Heart right ventricle (tissue), 16 donors: ENCODE measurements around the gene AP2A1. TPM values are rescaled to one million over a fixed set of nuclear protein-coding genes. Genes with fewer than 3 reads are reported as not detected.

Experiments
- ATAC-seq, 8 donors: fragments of 200-7000 bp; cut with Tn5 transposase; one replicate each; pipeline ENCODE4 v1.9.1; 2020; ENCODE audit warnings: mild to moderate bottlenecking in 8 of 8, moderate library complexity in 8 of 8, moderate number of reproducible peaks in 1 of 8
- DNase-seq, 2 donors: peaks; one replicate each; pipeline ENCODE4 v3.0.0-alpha.2; 2020
- H3K27ac ChIP-seq, 10 donors: fragments of 200-600 bp; sonication (generic) in 2 of 10; one replicate each; pipeline versions ENCODE4 v1.5.0 to v1.8.0; 2020 to 2022; ENCODE audit warnings: mild to moderate bottlenecking in 3 of 10
- H3K27me3 ChIP-seq, 7 donors: fragments of 200-600 bp; one replicate each; pipeline ENCODE4 v1.8.0; 2021 to 2022; ENCODE audit warnings: mild to moderate bottlenecking in 2 of 7
- H3K36me3 ChIP-seq, 9 donors: fragments of 200-600 bp; sonication (generic) in 1 of 9; one replicate each; pipeline versions ENCODE4 v1.5.0 to v1.8.0; 2020 to 2022; ENCODE audit warnings: mild to moderate bottlenecking in 2 of 9
- H3K4me1 ChIP-seq, 9 donors: fragments of 200-600 bp; sonication (generic) in 1 of 9; one replicate each; pipeline versions ENCODE4 v1.5.0 to v1.8.0; 2020 to 2022; ENCODE audit warnings: mild to moderate bottlenecking in 4 of 9
- H3K4me3 ChIP-seq, 10 donors: fragments of 200-600 bp; sonication (generic) in 2 of 10; one replicate each; pipeline versions ENCODE4 v1.5.0 to v1.8.0; 2020 to 2022; ENCODE audit warnings: mild to moderate bottlenecking in 7 of 10, moderate library complexity in 2 of 10
- H3K9me3 ChIP-seq, 11 donors: fragments of 200-600 bp in 10 of 11; sonication (generic) in 2 of 11; one replicate each; pipeline versions ENCODE4 v1.5.0 to v1.8.0; 2013 to 2022; ENCODE audit warnings: mild to moderate bottlenecking in 2 of 11, control low read depth in 1 of 11, moderate library complexity in 1 of 11
- WGBS, 2 donors: extraction: QIAGEN DNeasy Blood & Tissue Kit; methylation state at CpG; one replicate each; pipeline ENCODE4 v1.1.7; 2013; ENCODE audit warnings: inconsistent platforms in 1 of 2; 5-methylcytosine and 5-hydroxymethylcytosine counted together
- intact Hi-C, 10 donors: fragments of 100-400 bp; cut with DNase I; formaldehyde crosslinking; loops; one replicate each; pipeline versions ENCODE4 v1.11.1 to v1.14.2; 2022
- polyA plus RNA-seq, 2 donors: library from polyadenylated mRNA; stranded (reverse); fragments of 200-250 nt; gene quantifications; one replicate each; pipeline ENCODE4 v1.2.3, GENCODE V29; 2013
- total RNA-seq, 10 donors: library from RNA; stranded (reverse); fragmentation: NEBNext Ultra II Directional in 3 of 10; extraction: Animal tissue kit (Norgen Biotek cat#: 25700) in 3 of 10; gene quantifications; one replicate each; pipeline versions ENCODE4 v1.2.1 to v1.2.4, GENCODE V29; 2021 to 2023
- TF ChIP-seq, protein P1 (sequence below), 9 donors: fragments of 200-600 bp; sonication (generic) in 2 of 9; IDR thresholded peaks; one replicate each; pipeline versions ENCODE4 v1.5.0 to v1.8.0; 2021 to 2022; ENCODE audit warnings: antibody characterized with exemption in 9 of 9, mild to moderate bottlenecking in 5 of 9, moderate library complexity in 1 of 9
- donor health status: Arrhythmogenic right ventricular cardiomyopathy.
- donor health status: ischemic (EF 13 %, LVEDD 7.1; RV severe dilation, severe dysfunction).
- donor health status: healthy with polysubstance abuse.
- donor health status: DM: no; HTN: yes; CAD: no.
- donor health status: DM: no; HTN: no; CAD: no.
- donor health status: ischemic (EF 25% LVEDD 6.9; RV normal size, moderate dysfunction).
- donor health status: ischemic (EF 25% LVEDD 5.7; RV mildly dilated, moderate dysfunction).
- donor health status: healthy.
- donor health status: DM: yes; HTN: yes; CAD: no.
- donor health status: Ischemic cardiomyopathy.
- donor health status: ischemic (EF 35%, LVEDD 5.7; RV mildly dilated, moderate dysfunction).
- donor health status: nonischemic (EF 11% LVEDD 7.7; RV severe dilation, severe dysfunction).
- donor health status: DM: yes; HTN: yes; CAD: no.
- donor health status: PGD.
- donor health status: ischemic (EF 29% LVEDD 5.4; RV normal size, mild dysfunction).
- donor health status: nonischemic (EF 23%, LVEDD 6.1; RV moderate dilation, normal function).

The AP2A1 gene
- total and polyA plus RNA-seq, 12 donors, result 36.1 to 108 (median 62.6) TPM

DNA sequence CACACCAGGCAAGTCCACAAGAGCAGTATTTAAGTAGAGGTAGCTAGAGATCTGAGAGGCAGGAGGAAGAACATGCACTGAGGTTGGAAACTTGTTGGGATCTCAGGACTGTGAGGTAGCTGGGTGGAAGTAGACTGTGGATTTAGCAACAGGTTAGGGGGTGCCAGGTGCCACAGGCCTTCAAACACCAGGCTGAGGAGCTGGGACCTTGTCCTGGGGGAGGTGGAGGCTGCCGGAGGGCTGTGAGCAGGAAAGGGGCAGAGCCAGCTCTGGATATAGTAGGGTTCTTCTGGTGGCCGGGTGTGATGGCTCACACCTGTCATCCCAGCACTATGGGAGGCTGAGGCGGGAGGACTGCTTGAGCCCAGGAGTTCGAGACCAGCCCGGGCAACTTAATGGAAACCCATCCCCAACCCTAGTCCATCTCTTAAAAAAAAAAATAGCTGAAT, 43.2 kb downstream of the AP2A1 start:
- H3K4me1 ChIP-seq, result peaks cover 8 to 43% (median 23%) of the 10 kb centered on the region in 9 donors
- intact Hi-C loops, result loop anchor here in 7 of 10 donors (5.0 to 10.0 kb wide), 3 partner anchors 42 to 125 kb away; partner anchors contain the start of genes AP2A1 (in 5 of the 7), PTOV1 (in 3 of the 7) and ADM5 (in 1 of the 7)
- 86 to 96% methylated on average over 5 of the region's 5 CpGs for WGBS, 2 donors

DNA sequence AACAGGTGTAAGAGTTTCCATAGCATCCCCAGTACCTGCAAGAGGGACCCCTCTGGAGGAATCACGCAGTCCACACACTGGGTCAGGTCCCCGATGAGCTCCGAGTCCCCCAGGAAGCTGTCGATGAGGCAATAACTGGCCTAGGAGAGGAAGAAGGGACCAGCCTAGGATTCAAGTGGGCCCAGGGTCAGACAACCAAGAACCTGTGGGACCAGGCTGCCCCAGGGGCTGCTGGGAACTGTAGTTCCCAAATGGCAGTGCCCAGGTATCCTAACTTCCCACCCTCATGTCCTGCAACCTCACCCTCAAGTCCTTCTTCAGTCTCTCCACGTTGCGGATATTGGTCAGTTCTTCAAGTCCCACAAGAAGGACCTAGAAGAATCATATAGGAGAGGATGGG, 44.5 kb downstream of the AP2A1 start:
- intact Hi-C loops, result loop anchor here in 4 of 10 donors (5.0 kb wide), 2 partner anchors 41 to 44 kb away; partner anchors contain the start of genes PTOV1 (in 3 of the 4) and AP2A1 (in 1 of the 4)
- TF ChIP-seq, protein P1, sequence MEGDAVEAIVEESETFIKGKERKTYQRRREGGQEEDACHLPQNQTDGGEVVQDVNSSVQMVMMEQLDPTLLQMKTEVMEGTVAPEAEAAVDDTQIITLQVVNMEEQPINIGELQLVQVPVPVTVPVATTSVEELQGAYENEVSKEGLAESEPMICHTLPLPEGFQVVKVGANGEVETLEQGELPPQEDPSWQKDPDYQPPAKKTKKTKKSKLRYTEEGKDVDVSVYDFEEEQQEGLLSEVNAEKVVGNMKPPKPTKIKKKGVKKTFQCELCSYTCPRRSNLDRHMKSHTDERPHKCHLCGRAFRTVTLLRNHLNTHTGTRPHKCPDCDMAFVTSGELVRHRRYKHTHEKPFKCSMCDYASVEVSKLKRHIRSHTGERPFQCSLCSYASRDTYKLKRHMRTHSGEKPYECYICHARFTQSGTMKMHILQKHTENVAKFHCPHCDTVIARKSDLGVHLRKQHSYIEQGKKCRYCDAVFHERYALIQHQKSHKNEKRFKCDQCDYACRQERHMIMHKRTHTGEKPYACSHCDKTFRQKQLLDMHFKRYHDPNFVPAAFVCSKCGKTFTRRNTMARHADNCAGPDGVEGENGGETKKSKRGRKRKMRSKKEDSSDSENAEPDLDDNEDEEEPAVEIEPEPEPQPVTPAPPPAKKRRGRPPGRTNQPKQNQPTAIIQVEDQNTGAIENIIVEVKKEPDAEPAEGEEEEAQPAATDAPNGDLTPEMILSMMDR (IDR thresholded peaks at IDR 0.05), result no peak
- WGBS, 2 donors, result 93 to 94% methylated on average over 6 of the region's 6 CpGs
- Histone ChIP-seq H3K36me3 (peaks cover 0 to 16% (median 2%) of the 10 kb centered on the region in 9 donors), H3K9me3 (no peaks in the 10 kb centered on the region), H3K27ac (no peak overlapping the region), H3K27me3 (no peaks in the 10 kb centered on the region), H3K4me1 (peaks cover 8 to 43% (median 23%) of the 10 kb centered on the region in 9 donors), H3K4me3 (no peak overlapping the region)
- DNase-seq (no peak), ATAC-seq (no peak)

More for the DNA sequence above, 43.2 kb downstream of the AP2A1 start:
- Histone ChIP-seq H3K9me3 (no peaks in the 10 kb centered on the region), H3K27ac (peak overlapping the region; percentile 72 to 89 (median 84)), H3K36me3 (peaks cover 0 to 29% (median 9%) of the 10 kb centered on the region in 9 donors), H3K4me3 (peak overlapping the region in 9 of 10 donors; percentile 59 to 87 (median 85)), H3K27me3 (no peaks in the 10 kb centered on the region)
- TF ChIP-seq, protein P1 (IDR thresholded peaks at IDR 0.05), result no peak
- ATAC-seq (no peak), DNase-seq (no peak)

DNA sequence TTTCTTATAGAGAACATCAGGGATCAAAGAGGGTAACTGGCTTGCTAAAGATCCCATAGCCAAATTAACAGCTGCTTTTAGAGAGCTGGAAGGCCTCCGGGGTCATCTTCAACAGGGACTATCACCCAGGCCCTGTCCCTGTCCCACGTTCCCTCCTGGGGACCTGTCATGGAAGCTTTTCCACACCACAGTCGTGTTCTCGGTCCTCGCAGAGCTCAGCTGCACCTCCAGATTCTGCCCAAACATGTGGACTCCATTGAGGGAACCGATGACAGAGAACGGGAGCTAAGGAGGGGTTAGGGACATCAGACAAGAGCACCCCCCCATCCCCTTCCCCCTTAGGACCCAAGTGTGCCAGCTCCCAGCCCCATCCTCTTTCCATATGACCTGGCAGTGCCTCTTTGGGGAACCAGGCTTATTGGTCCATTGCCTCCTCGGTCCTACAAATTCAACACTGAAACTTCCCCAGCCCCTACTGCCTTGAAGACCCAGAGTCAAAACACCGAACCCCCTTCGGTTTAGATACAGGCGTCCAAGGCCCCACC, 45.7 kb downstream of the AP2A1 start:
- H3K36me3 ChIP-seq, result peaks cover 0 to 5% (median 0%) of the 10 kb centered on the region in 9 donors
- 40 to 44% methylated on average over 11 of the region's 11 CpGs for WGBS, 2 donors
- peaks cover 8 to 49% (median 28%) of the 10 kb centered on the region in 9 donors for H3K4me1 ChIP-seq
- ATAC-seq (no peak), DNase-seq (no peak)
- peak overlapping the region; percentile 79 to 95 (median 88) for H3K27ac ChIP-seq
- H3K9me3 ChIP-seq, result no peaks in the 10 kb centered on the region
- H3K27me3 ChIP-seq, result no peaks in the 10 kb centered on the region
- H3K4me3 ChIP-seq, result peak overlapping the region; percentile 42 to 86 (median 64)
- TF ChIP-seq, protein P1 (IDR thresholded peaks at IDR 0.05), result no peak
- intact Hi-C loops, result loop anchor here in 4 of 10 donors (5.0 kb wide), 2 partner anchors 40 to 45 kb away; partner anchors contain the start of genes PTOV1 (in 3 of the 4) and AP2A1 (in 1 of the 4)

DNA sequence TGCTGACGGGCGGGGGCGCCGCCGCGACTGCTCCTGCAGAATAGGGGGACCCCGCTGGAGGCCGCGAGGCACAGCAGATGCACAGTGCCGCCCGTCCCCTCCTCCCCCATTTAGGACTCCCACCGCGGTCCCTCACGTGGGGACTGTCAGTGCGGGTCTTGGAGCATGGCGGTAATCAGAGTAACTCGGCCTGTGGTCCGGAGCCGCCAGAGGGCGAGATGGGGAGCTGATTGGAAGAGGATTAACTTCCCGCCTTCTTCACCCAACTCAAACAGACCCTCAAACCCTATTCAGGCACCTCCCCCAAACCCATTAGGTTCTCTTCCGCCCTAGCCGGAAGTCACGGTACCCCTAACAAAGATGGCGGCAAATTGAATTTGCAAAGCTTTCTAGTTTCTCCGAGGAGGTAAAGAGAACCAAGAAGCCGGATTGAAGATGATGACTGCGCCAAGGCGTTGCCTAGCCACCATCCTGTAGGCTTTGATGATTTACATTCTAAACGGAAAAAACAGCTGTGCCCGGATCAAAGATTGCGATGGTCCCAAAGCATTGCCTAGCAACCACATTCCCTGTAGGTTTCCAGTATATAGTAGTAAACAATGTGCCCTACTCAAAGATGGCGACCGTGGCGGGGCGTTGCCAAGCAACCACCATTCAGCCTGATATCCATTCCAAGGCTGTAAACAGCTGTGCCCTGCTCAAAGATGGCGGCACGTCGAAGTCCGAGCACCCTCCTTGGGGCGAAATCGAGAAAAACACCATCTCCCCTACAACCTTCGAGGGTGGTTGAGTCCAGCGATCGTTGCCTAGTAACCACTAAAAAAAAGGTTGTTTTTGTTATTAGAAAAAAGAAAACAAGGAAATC, 46.4 kb downstream of the AP2A1 start, which contains the start of gene FUZ:
Gene FUZ, minus strand, starts transcription at position 296 of the 865 bp plus-strand sequence. Its CDS starts 186 bp downstream, at position 110.
- H3K36me3 ChIP-seq, result no peaks in the 10 kb centered on the region
- H3K4me1 ChIP-seq, result peaks cover 8 to 47% (median 32%) of the 10 kb centered on the region in 9 donors
- ATAC-seq, result peak; percentile 73 to 87 (median 78)
- peak within 1 kb of the TSS; percentile 42 to 86 (median 64) for H3K4me3 ChIP-seq
- peak; percentile 94 to 98 for DNase-seq
- H3K9me3 ChIP-seq, result no peaks in the 10 kb centered on the region
- intact Hi-C loops, result loop anchor here in 5 of 10 donors (1.0 to 5.0 kb wide), 4 partner anchors 39 to 64 kb away; partner anchors contain the start of genes PTOV1 (in 3 of the 5), AKT1S1 (in 1 of the 5), AP2A1 (in 1 of the 5) and TBC1D17 (in 1 of the 5)
- WGBS, 2 donors, result 0% methylated on average over 45 of the region's 45 CpGs
- TF ChIP-seq, protein P1 (IDR thresholded peaks at IDR 0.05), result peak in 6 of 9 donors; percentile 15 to 60 (median 42)
- peak within 1 kb of the TSS; percentile 79 to 95 (median 88) for H3K27ac ChIP-seq
- no peaks in the 10 kb centered on the region for H3K27me3 ChIP-seq
